Measurements from ENCODE around the gene VAT1L.

Gene VAT1L

GRCh38 chr16:77922228-77922754, 133.9 kb downstream of the VAT1L start:
- TF ChIP-seq REST (IDR thresholded peaks at IDR 0.05; ENCODE audit: low read depth) = no peak
- TF ChIP-seq TEAD4 (IDR thresholded peaks at IDR 0.05) = no peak
- no peak for TF ChIP-seq TCF12 (IDR thresholded peaks at IDR 0.05; ENCODE audit: low read depth)
- no peak for TF ChIP-seq USF1 (IDR thresholded peaks at IDR 0.05)
- no peak for TF ChIP-seq EP300 (IDR thresholded peaks at IDR 0.05; ENCODE audit: borderline replicate concordance)
- TF ChIP-seq YY1 (IDR thresholded peaks at IDR 0.05; ENCODE audit: low read depth) = no peak
- TF ChIP-seq CEBPB (IDR thresholded peaks at IDR 0.05) = no peak
- TF ChIP-seq ZBTB7A (IDR thresholded peaks at IDR 0.05; ENCODE audit: low read depth) = no peak
- no peak for TF ChIP-seq CREB1 (IDR thresholded peaks at IDR 0.05; ENCODE audit: low read depth)
- no peak for TF ChIP-seq TAF1 (IDR thresholded peaks at IDR 0.05; ENCODE audit: low read depth)
- no peak for TF ChIP-seq EGR1 (IDR thresholded peaks at IDR 0.05)
- no peak for TF ChIP-seq MAX (IDR thresholded peaks at IDR 0.05)
- TF ChIP-seq FOXM1 (IDR thresholded peaks at IDR 0.05; ENCODE audit: borderline replicate concordance, low read depth) = no peak
- TF ChIP-seq RAD21 (IDR thresholded peaks at IDR 0.05; ENCODE audit: low read depth) = no peak
- TF ChIP-seq NFIC (IDR thresholded peaks at IDR 0.05) = no peak

- TF ChIP-seq NFIC (IDR thresholded peaks at IDR 0.05) (no peak), RAD21 (IDR thresholded peaks at IDR 0.05; ENCODE audit: low read depth) (no peak)
Measured at GRCh38 chr16:77925531-77925930, 137.2 kb downstream of the VAT1L start.

- TF ChIP-seq RAD21 (IDR thresholded peaks at IDR 0.05; ENCODE audit: low read depth) = no peak
- TF ChIP-seq REST (IDR thresholded peaks at IDR 0.05; ENCODE audit: low read depth) = no peak
- TF ChIP-seq CEBPB (IDR thresholded peaks at IDR 0.05) = no peak
- no peak for TF ChIP-seq TEAD4 (IDR thresholded peaks at IDR 0.05)
- no peak for TF ChIP-seq MAX (IDR thresholded peaks at IDR 0.05)
Measured at GRCh38 chr16:77928096-77928495, 139.7 kb downstream of the VAT1L start.

- TF ChIP-seq NFIC (IDR thresholded peaks at IDR 0.05) (no peak), TEAD4 (IDR thresholded peaks at IDR 0.05) (no peak), USF1 (IDR thresholded peaks at IDR 0.05) (no peak), MAX (IDR thresholded peaks at IDR 0.05) (no peak), YY1 (IDR thresholded peaks at IDR 0.05; ENCODE audit: low read depth) (no peak), TAF1 (IDR thresholded peaks at IDR 0.05; ENCODE audit: low read depth) (no peak)
Measured at GRCh38 chr16:77929004-77929403, 140.6 kb downstream of the VAT1L start.

GRCh38 chr16:77931058-77931457, 142.7 kb downstream of the VAT1L start:
- TF ChIP-seq USF1 (IDR thresholded peaks at IDR 0.05) = no peak
- no peak for TF ChIP-seq NFIC (IDR thresholded peaks at IDR 0.05)
- TF ChIP-seq FOXM1 (IDR thresholded peaks at IDR 0.05; ENCODE audit: borderline replicate concordance, low read depth) = no peak
- TF ChIP-seq CEBPB (IDR thresholded peaks at IDR 0.05) = no peak
- TF ChIP-seq ZBTB7A (IDR thresholded peaks at IDR 0.05; ENCODE audit: low read depth) = no peak
- TF ChIP-seq REST (IDR thresholded peaks at IDR 0.05; ENCODE audit: low read depth) = no peak
- no peak for TF ChIP-seq TEAD4 (IDR thresholded peaks at IDR 0.05)
- no peak for TF ChIP-seq YY1 (IDR thresholded peaks at IDR 0.05; ENCODE audit: low read depth)
- TF ChIP-seq MAX (IDR thresholded peaks at IDR 0.05) = no peak
- no peak for TF ChIP-seq TCF12 (IDR thresholded peaks at IDR 0.05; ENCODE audit: low read depth)
- no peak for TF ChIP-seq CREB1 (IDR thresholded peaks at IDR 0.05; ENCODE audit: low read depth)
- no peak for TF ChIP-seq EP300 (IDR thresholded peaks at IDR 0.05; ENCODE audit: borderline replicate concordance)
- TF ChIP-seq EGR1 (IDR thresholded peaks at IDR 0.05) = no peak
